Middle frontal gyrus (tissue), 1 donor: ENCODE measurements around the gene LTB4R.
"Not testable (repeated sequence)": the region's sequence is repeated elsewhere in the genome, so short reads cannot be mapped to it uniquely, and the experiment has no call there.

Source experiments
- DNase-seq: peaks from one replicate; pipeline ENCODE4 v3.0.0-alpha.2; 2015; ENCODE audit warnings: low spot score; ENCODE audit errors: extremely low spot score

Gene LTB4R

DNA sequence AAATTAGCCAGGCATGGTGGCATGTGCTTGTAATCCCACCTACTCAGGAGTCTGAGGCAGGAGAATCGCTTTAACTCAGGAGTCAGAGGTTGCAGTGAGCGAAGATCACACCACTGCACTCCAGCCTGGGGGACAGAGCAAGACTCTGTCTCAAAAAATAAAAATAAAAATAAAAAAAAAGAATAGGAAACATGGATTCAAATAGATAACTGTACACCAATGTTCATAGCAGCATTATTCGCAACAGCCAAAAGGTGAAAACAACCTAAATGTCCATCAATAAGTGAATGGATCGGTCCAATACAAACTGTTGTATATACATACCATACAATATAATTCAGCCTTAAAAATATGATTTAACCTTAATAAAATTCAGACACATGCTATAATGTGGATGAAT, 31.6 kb downstream of the LTB4R start:
- DNase-seq = no peak

DNA sequence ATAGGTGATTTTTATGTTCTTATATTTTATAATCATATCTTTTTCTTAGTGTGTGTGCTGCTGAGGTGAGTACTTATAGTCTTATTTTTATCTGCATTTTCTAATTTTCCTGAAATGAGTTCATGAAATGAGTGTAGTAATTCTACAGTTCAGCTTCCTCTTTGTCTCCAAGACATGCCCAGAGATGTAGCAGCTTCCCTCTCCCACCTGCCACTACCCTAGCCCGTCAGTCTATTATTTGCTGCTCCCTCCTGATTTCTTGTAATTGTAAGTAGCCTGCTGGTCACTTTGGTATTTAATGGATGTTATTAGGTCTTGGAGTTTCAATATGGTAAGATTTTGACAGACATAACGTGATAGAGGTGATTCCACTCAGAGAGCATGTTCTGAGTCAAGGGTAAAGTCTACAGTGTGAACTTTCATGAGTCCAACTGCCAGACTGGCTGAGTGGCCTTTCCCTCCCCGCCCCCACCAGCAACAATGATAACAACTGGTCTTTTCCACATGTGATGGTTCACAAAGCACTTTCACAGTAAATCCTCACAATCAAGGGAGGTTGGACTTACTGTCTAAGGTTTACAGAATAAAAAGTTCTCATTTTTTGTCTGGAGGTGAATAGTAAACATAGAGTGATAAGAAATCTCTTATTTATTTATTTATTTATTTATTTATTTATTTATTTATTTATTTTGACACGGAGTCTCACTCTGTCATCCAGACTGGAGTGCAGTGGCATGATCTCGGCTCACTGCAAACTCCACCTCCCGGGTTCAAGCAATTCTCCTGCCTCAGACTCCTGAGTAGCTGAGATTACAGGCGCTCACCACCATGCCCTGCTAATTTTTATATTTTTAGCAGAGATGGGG, 32.7 kb downstream of the LTB4R start:
- DNase-seq = no peak

DNA sequence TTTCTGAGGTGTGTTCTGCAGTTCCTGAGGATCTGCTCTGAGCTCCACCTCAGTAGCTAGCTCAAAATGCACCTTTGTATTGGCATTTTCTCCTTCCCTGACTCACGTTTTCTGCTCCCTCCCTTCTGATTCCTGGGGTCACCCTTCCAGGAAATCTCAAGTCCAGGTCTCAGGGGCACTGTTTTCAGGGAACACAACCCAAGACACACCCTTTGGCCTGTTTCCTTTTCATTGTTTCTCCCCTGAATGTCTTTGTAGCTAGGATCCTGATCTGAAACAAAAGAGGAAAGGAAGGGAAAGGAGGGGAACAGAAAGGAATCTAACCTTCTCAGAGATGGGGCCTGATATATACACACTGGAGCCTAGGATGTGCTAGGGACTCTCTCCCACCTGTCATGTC, 35.8 kb downstream of the LTB4R start:
- DNase-seq = no peak

DNA sequence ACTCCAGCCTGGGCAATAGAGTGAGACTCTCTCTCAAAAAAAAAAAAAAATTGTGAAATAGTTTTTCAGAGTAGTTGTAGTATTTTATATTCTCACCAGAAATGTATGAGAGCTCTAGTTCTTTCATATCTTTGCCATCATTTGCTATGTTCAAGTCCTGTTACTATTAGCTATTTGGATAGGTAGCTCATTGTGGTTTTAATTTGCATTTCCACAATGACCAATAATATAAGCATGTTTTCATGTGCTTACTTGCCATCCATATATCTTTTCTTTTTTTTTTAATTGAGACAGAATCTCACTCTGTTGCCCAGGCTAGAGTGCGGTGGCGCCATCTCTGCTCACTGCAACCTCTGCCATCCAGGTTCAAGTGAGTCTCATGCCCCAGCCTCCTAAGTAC, 36.9 kb downstream of the LTB4R start:
- no peak for DNase-seq

DNA sequence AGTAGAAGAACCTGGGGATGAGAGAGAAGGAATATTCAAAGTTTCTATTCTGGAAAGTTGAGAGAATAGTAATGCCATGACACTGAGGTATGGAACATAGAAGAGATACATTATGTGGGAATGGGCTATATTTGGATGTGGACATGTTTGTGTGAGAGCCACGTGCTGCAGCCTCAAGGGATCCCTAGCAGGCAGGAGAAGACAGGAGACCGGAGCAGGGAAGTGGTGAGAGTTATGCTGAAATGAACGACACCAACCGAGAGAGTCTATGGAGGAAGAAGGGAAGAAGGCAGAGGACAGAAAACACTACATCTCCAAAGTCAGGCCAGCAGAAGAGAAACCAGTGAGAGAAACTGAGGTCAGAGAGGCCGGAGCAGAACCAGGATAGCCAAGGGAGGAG, 38.4 kb downstream of the LTB4R start:
- no peak for DNase-seq

DNA sequence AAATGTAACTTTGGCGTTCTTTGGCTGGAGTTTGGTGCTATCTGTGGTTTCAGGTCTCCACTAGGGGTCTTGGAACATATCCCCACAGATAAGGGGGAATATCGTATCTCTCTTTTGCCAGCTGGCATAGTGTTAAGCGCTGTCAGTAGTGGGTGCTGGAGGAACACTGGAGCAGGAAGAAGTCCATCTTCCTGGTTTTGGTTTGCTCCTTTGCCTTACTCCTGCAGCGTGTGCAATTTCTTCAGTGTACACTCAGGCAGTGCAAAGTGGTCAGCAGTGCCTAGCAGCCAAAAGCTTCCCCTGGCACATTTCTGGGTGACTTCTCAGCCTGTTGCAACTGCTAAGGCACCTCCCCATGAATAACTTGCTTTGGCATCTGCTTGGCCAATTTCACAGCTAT, 40.2 kb downstream of the LTB4R start:
- DNase-seq = no peak

DNA sequence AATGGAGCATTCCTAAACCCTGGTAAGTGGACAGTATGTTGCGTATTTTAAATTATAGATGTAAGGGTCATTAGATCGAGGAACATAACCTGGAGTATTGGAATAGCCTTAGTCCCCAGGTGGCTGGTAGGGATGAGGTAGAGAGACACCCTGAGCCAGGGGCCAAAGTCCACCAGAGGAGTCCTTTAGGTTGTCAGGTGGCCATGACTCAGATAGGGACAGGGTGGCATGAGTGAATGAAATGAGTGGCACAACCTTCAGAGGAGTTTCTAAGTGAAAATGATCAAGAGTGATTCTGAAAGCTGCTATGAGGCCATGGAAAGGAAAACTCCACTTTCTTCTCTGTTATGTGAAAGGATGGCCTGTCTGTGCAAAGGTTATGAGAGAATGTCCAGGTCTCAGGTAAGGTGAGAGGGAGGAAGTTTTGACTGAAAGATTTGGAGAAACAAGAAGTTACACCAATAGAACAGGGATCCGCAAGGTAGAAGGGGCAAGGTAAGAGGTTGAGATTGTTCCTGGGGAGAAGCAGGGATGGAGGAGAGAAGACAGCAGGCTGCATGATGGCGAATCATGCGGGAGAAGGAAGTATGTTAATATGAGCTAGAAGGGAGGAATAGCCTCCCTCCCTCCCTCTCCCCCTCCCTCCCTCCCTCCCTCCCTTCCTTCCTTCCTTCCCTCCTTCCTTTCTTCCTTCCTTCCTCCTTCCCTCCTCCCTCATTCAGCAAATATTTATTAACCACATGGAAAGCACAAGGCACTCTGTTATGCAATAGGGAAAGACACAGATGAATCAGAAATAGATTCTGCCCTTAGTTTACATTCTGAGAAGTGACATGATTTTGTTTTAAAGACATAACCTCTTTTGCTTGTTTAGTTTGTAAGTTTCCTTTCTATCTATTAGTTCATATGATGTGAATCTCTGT, 42.5 kb downstream of the LTB4R start:
- DNase-seq = no peak

DNA sequence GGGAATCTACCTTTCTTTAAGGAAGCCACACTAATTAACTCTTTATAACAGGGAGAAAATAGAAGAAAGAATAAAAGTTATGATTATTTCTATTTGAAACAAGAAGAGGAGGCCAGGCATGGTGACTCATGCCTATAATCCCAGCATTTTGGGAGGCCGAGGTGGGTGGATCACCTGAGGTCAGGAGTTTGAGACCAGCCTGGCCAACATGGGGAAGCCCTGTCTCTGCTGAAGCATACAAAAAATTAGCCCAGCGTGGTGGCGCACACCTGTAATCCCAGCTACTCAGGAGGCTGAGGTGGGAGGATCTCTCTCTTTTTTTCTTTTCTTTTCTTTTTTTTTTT, 43.2 kb downstream of the LTB4R start:
- not testable (repeated sequence) for DNase-seq

DNA sequence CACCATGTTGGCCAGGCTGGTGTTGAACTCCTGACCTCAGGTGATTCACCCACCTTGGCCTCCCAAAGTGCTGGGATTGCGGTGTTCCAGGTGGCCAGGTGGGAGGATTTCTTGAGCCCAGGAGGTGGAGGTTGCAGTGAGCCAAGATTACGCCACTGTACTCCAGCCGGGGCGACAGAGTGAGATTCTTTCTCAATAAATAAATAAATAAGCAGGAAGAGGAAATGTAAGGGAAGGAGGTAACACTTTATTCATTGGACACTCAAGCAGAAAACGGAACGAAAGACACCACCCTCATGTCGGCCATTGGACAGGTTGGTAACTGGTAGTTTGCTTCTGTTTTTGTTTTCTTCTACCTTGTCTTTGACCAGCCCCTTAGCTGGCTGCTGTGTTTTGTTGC, 43.7 kb downstream of the LTB4R start:
- DNase-seq = no peak

DNA sequence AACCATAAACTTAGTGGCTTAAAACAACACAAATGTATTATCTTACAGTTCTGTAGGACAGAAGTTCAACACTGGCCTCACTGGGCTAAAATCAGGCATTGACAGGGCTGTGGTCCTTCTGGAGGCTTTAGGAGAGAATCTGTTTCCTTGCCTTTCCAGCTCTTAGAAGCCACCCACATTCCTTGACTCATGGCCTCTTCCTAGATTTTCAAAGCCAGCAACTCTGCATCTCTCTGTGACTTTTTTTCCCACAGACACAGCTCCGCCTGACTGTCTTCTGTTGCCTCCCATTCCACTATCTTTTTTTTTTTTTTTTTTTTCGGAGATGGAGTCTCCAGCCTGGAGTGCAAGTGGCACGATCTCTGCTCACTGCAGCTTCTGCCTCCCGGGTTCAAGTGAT, 44.9 kb downstream of the LTB4R start:
- no peak for DNase-seq

DNA sequence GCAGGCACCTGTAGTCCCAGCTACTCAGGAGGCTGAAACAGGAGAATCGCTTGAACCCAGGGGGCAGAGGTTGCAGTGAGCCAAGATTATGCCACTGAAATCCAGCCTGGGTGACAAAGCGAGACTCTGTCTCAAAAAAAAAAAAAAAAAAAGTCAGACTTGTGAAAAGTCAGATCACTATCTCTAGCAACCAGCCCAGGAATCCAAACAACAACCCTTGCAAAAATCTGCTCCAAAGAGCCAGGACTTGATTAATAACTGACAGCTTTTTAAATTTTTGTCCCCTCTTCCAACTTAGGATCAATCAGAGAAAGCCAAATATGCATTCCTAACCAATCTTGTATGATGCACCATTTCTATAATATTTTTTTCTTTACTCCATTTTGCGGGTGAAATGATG, 49.0 kb downstream of the LTB4R start:
- no peak for DNase-seq

DNA sequence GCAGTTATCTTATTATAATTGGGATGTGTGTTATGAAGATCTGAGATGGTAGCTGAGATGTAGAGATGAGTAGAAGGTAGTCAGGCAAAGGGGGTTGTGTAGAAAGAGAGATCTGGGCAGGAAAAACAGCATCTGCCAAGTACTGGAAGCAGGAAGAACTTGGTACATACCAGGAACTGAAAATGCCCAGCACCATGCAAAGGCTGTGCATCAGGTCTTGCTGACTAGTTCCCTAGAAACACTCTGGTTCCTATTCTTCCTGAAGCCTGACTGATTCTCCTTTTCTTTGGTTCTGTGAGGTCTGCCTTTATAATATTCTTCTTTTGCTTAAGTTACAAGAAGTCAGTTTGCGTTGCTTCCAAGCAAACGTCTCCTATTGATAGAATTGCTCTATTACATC, 50.0 kb downstream of the LTB4R start:
- no peak for DNase-seq

DNA sequence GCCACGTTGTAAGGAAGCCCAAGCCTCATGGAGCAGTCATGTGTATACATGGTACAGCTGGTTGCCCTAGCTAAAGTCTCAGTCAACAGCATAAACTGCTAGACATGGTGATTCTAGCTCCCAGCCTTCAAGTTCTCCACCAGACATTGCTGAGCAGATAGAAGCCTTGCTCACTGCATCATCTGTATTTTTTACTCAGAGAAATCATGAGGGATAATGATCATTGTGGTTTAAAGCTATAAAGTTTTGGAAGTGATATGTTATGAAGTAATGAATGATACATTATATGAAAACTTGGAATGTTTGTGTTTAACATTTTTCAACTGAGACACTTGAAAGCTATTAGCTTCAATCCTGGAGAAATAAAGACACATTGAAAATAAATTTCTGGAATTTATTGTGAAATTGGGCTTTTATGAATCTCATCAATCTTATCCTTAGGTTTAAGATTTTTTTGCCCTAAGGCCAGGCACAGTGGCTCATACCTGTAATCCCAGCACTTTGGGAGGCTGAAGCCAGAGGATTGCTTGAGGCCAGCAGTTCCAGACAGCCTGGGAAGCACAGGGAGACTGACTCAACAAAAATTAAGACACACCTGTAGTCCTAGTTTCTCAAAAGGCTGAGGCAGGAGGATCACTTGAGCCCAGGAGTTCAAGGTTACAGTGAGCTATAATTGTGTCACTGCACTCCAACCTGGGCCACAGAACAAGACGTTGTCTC, 51.1 kb downstream of the LTB4R start:
- DNase-seq = no peak

DNA sequence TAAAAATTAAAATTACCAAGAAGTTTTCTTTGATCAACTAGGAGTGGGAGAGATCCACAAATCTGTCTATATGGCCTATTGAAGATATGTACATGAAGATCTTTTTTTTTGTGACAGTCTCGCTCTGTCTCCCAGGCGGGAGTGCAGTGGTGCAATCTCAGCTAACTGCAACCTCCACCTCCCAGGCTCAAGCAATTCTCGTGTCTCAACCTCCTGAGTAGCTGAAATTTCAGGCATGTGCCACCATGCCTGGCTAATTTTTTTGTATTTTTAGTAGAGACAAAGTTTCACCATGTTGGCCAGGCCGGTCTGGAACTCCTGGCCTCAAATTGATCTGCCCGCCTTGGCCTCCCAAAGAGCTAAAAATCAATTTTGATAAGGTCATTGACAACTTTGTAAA, 52.1 kb downstream of the LTB4R start:
- DNase-seq = no peak

DNA sequence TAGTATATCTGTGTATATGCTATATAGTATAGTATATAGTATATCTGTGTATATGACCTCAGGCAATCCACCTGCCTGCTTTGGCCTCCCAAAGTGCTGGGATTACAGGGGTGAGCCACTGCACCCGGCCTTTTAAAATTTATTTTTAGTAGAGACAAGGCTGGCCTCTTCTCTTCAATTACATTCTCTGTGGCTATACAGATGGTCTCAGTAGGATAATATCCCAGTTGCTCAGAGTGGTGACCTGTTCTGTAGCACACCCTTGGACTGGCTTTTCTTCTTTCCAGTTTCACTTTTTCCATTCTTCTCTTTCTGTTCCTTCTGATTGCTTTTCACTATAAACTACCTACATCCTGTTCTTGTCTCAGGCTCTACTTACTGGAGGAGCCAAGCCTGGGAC, 53.5 kb downstream of the LTB4R start:
- DNase-seq = no peak

DNA sequence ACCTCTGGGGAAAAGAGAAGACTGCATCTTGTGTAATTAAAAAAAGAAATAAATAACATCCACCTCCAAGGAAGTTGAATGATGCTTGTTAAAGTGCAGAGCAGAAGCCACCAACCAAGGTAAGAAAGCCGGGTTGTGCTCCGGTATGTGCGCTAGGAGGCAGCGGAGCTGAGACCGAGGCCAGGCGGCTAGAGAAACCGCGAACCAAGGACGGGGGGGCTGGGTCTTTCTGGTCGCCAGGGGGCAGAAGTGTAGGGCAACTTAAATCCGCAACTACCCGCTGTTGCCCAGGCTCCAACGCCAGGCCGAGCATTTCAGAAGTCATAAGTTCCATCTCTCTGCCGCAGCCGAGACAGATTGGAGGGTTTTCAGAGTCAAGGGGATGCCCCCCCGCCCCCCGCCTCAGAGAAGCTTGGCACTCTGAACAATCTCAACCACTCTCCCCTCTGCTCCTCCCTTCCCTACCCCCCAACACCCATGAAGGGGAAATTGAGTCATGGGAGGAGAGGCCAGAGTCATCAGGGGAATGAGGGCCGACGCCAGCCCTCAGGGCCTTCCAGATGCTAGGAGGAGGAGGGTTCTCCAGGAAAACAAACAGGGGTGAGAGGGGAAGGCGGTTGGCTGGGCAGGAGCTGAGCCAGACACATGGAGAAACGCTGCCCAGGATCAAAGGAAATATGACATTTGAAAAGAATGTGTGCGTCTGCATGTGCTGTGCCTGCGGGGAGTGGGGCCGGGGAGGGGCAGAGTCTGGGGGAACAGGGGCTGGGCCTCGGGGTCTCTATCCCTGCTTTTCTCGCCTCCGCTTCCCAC, 54.5 kb downstream of the LTB4R start:
- no peak for DNase-seq

DNA sequence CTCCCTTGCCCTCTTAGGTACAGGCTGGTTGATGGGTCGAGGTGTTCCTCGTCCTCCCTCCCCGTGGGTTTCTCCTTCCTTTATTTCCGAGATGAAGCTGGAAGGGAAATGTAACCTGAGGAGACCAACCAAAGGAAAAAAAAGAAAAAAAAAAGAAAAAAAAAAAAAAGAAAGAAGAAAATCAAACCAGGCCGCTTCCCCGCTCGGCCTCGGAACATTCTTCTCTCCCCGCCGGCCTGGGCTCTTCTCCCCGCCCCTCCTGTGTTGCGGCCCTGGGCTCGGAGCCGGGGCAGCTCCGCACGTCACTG, 55.1 kb downstream of the LTB4R start:
- no peak for DNase-seq

DNA sequence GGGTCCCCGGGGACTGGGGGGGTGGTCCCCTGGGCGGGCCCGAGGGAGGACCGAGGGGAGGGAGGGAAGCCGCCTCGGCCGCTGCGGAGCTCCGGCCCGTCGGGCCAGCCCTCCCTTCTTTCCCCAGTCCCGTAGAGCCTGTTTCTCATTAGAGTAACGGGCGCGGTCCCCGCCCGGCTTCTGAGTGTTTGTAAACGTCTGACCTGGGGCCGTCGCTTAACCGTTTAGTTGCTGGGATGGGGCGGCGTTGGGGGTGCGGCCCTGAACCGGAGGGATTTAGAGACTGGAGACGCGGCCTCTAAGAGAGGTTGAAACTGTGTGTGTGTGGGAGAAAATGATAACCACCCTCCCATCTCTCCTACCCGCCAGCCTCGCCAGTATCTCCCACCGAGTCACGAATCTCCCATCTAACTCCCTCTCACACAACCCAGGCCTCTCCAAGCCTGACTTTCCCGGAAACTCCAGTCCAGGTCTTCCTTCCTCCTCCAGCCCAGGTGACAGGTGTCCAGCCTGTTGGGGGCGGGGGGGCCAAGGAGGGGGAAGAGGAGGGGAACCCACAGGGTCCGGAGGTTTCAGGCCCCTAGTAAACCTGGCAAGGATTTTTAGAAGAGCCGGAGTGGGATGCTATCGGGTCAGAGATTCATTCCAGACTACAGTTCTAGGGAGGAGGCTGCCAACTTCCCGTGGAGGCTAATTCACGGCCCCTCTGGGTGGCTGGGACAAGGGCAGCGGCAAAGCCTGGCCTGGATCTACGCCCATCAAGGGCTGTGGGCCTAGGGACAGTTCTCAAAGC, 55.6 kb downstream of the LTB4R start:
- no peak for DNase-seq
